ENCODE measurements around the gene CFAP99. TPM values are rescaled to one million over a fixed set of nuclear protein-coding genes. Genes with fewer than 3 reads are reported as not detected.
"Not testable (repeated sequence)": the region's sequence is repeated elsewhere in the genome, so short reads cannot be mapped to it uniquely, and the experiment has no call there.

The CFAP99 gene
- total RNA-seq, 1 donor from 2014 or later, result not detected

DNA sequence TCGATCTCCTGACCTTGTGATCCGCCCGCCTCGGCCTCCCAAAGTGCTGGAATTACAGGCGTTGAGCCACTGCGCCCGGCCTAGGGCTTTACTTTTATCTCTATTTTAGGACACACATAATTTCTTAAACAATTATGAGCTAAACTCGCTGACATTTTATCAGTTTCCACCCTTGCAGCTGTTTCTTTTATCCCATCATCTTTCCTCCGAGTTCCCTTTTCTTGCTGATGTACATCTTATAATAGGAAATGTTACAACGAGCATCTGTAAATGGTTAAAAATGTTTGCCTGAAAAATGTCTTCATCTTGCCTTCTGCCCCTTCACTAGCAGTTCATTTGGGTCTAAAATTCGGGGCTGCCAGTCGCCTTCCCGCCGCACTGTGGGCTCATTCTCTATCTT, 41.5 kb upstream of the CFAP99 start:
- no peak for TF ChIP-seq CTCF (conservative IDR thresholded peaks at IDR 0.05; ENCODE audit: low read depth, low read length)
- no peak for DNase-seq (ENCODE audit: low read depth)
- no peak overlapping the region for H3K4me3 ChIP-seq (ENCODE audit: low read depth, low read length)

- no peak overlapping the region for H3K4me3 ChIP-seq (ENCODE audit: low read depth, low read length)
- TF ChIP-seq CTCF (conservative IDR thresholded peaks at IDR 0.05; ENCODE audit: low read depth, low read length), result no peak
- no peak for DNase-seq (ENCODE audit: low read depth)
Observed at GRCh38 chr4:2378401-2378800, 40.4 kb upstream of the CFAP99 start.

DNA sequence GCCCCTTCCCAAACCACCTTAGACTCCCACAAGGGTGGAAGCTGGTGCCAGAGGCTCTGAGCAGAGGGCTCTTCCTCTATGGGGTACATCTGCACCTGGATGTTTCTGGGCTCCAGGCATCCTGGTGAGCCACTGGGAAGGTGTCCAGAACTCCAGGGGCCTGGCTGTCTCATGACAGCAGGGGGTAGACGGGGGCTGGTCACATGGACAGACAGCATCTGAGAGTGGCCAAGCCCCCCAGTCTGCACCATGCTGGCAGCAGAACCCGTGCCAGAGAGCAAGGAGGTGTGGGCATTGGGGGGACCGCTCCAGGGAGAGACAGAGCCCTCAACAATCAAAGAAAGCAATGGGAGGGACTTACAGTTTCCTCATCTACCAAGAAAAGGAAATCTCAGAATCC, 39.9 kb upstream of the CFAP99 start:
- no peak for TF ChIP-seq CTCF (conservative IDR thresholded peaks at IDR 0.05; ENCODE audit: low read depth, low read length)
- no peak for DNase-seq (ENCODE audit: low read depth)
- H3K4me3 ChIP-seq (ENCODE audit: low read depth, low read length), result no peak overlapping the region

- not testable (repeated sequence) for DNase-seq (ENCODE audit: low read depth)
Observed at GRCh38 chr4:2380589-2380988, 38.2 kb upstream of the CFAP99 start.

DNA sequence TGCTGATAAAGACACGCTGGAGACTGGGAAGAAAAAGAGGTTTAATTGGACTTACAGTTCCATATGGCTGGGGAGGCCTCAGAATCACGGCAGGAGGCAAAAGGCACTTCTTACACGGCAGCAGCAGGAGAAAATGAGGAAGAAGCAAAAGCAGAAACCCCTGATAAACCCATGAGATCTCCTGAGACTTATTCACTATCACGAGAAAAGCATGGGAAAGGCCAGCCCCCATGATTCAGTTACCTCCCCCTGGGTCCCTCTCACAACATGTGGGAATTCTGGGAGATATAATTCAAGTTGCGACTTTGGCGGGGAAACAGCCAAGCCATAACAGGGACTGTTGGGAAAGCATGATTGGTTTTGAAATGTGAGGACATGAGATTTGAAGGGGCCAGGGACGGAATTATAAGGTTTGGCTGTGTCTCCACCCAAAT, 36.0 kb upstream of the CFAP99 start:
- not testable (repeated sequence) for DNase-seq (ENCODE audit: low read depth); H3K4me3 ChIP-seq (ENCODE audit: low read depth, low read length)

More at GRCh38 chr4:2380589-2380988, 38.2 kb upstream of the CFAP99 start:
- H3K4me3 ChIP-seq (ENCODE audit: low read depth, low read length), result not testable (repeated sequence)

- DNase-seq (ENCODE audit: low read depth), result not testable (repeated sequence)
Observed at GRCh38 chr4:2383220-2383631, 35.5 kb upstream of the CFAP99 start.

GRCh38 chr4:2383760-2384159, 35.0 kb upstream of the CFAP99 start:
- DNase-seq (ENCODE audit: low read depth), result no peak
- H3K4me3 ChIP-seq (ENCODE audit: low read depth, low read length), result no peak overlapping the region
- no peak for TF ChIP-seq CTCF (conservative IDR thresholded peaks at IDR 0.05; ENCODE audit: low read depth, low read length)

More at GRCh38 chr4:2383220-2383631, 35.5 kb upstream of the CFAP99 start:
- H3K4me3 ChIP-seq (ENCODE audit: low read depth, low read length), result not testable (repeated sequence)

GRCh38 chr4:2384245-2384644, 34.5 kb upstream of the CFAP99 start:
- no peak overlapping the region for H3K4me3 ChIP-seq (ENCODE audit: low read depth, low read length)
- no peak for TF ChIP-seq CTCF (conservative IDR thresholded peaks at IDR 0.05; ENCODE audit: low read depth, low read length)
- DNase-seq (ENCODE audit: low read depth), result no peak

DNA sequence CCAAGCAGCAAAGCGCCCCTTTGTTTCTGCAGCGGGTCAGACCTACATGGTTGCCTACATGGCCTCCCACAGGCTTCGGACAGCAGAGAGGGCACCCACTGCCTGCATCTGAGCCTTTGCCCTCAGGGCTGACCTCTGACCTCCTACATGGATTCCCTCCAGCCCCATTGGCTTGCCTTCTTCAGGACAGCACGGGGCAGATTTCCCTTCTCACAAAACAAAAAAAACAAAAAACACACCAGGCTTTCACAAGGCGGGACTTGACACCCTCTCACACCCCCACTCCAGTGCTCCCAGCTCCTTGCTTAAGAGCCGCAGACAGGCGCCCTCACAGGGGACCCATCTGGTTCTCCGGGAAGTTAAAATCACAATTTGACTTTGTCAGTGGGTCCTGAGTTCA, 33.2 kb upstream of the CFAP99 start:
- no peak for TF ChIP-seq CTCF (conservative IDR thresholded peaks at IDR 0.05; ENCODE audit: low read depth, low read length)
- no peak for DNase-seq (ENCODE audit: low read depth)
- no peak overlapping the region for H3K4me3 ChIP-seq (ENCODE audit: low read depth, low read length)
